COLO668 (cell line): Measurements from ENCODE around the gene NCAM1.

Experiments
- DNase-seq: peaks from one replicate; lab custom pipeline; 2025; ENCODE audit not compliant: unreplicated experiment; lab: John Stamatoyannopoulos, UW

The NCAM1 gene

DNA sequence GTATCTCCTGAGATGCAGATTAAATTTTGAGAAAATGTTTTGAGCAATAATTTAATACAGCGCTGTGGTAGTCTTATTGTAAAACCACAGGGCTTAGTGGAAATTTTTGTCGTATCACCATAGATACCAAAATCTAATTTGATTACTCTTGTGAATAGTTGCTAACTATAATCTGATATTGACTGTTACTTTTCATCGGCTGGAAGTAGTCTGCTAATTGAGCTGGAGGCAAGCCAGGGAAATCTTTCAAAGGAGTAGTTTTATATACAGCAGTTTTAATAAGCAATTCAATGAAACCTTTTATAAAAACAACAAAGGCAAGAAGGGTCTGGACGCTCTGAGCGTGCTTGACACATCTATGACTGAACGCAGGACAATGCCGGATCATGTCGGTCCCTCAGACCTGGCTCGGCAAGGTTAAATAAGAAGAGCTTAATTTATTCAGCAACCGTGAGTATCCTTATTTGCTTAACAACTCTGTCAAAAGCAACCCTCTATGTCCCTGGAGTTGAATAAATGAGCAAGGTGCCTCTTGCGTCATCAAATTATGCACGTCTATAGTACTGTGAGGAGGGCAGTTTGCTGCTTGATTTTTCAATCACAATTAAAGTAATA lies 121.2 kb downstream of the NCAM1 start:
- DNase-seq: no peak

DNA sequence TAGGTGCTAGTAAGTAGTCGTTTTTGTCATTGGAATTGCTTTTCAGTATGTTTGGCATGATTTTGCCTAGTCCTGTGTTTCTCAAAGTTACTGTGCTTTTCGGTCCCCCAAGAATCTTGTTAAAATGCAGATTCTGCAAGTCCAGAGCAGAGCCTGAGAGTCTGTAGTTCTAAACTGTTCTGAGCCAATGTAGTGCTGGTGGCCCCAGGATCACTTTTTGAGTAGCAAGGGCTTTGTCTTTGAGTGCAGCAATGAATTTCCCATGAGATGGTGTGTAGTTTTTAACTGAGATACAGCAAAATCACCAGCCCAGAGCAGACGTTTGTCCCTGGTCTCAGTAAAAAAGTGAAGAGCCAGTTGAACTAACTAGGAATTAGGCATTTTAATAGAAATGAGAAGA lies 122.4 kb downstream of the NCAM1 start:
- no peak for DNase-seq

DNA sequence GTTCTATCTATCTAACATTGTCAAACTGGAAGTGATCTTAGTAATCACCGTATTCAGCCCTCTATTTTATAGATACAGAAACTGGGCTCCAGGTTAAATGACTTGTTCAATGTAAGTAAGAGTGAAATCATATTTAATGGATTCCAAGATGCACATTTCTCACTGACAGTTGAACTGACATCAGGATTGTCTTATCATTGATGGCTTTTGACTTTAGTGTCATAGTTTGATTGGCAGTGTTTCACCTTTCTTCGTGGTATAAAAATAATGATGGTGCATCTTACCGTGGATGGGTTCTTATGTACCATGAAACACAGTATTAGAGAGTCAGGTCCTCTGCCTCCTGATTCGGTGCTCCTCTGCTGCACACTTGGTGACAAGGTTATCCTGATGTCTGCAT lies 123.1 kb downstream of the NCAM1 start:
- no peak for DNase-seq

DNA sequence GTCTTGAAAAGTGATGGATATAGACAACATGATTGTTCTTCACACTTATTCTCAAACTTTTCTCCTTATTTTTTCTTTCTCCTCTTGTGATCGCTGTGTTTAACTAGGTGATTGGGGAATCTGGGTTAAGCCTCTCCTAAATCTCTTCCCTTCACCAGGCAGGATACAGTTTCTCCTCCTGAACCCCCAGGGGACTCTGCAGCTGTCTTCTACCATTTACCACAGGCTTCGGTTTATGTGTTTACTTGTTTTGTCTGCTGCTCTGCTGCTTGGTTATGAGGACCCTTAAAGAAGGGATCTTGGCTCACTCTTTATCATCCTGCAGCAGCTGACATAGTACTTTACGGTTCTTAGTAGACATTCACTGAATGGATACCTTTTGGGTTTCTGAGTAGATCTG lies 124.2 kb downstream of the NCAM1 start:
- DNase-seq: no peak

DNA sequence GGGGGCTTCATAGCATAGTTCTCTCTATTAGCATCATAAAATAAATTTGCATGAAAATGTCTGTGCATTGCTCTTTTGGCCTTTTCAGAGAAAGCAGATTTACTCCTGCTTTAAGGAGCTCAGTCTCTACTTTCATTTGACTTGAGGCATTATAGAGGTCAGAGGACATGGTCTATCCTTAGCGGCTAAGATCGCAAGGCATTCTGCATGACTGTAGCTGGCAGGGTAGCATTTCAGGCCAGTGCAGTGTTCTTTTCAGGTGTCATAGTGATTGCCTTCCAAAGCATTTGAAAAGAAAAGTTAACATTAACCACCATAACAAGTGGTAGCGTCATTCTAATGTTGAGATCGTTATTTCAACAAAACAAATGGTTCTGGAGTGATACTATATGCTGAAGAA lies 126.5 kb downstream of the NCAM1 start:
- no peak for DNase-seq

DNA sequence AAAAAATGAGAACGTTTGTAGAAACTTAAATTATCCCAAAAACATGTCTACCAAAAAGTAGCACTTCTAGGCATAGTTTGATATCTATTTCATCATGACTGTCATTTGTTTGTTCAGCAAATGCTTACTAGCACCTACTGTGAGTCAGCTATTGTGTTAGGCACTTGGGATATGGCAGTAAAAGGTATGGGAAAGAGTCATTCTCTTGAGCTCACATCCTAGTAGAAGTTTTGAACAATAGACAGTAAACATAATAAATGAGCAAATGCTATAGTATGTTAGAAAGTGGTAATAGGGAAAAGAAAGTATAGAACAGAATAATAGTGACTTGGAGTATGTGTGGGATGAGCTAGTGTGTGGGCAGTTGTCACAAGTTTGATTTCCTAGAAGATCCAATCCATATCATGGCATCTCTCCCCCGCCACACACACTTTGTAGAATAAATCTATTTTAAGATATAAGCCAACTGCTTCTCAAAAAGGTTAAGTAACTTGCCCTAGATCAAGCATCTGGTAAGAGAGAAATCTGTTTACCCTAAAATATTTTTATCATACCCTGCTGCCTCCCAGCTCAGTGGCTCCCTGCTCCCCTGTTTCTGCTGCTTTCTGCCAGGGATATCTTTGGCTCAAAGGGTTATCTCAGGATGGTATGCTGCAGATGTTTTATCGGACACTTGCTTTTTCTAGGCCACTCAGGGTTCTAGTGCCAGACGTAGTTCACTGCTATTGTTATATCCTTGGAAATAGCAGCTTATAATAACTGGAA lies 129.7 kb downstream of the NCAM1 start:
- DNase-seq: no peak

DNA sequence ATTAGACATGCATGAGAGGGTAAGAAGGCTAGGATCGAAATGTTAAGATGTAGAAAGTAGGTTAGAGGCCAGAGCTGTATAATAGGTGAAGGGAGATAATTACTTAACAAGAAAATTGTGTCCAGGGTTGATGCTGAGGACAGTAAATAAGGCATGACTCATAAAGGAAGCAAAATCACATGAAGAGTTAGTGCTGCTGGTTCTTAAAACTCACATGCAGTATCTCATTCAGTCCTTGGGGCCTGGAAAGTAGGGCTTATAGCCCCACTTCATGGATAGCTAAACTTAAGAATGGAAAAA lies 130.2 kb downstream of the NCAM1 start:
- DNase-seq: no peak

DNA sequence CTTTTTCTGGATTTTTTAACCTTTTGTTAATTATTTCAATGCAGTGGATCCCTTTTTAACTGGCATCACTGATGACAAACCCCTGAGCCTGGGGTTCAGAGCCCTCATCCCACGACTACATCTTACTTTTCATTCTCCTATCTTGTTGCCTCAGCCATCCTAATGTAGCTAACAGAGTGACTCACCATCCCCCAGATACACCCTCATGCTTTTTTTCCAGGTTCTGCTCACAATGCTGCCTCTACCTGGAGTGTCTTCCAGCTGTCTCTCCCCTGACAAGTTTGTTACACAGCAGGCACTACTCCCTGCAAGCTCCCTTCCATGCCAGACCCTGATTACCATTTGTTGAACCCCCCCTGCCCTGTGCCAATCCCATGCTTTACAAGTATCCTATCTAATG lies 135.4 kb downstream of the NCAM1 start:
- no peak for DNase-seq

DNA sequence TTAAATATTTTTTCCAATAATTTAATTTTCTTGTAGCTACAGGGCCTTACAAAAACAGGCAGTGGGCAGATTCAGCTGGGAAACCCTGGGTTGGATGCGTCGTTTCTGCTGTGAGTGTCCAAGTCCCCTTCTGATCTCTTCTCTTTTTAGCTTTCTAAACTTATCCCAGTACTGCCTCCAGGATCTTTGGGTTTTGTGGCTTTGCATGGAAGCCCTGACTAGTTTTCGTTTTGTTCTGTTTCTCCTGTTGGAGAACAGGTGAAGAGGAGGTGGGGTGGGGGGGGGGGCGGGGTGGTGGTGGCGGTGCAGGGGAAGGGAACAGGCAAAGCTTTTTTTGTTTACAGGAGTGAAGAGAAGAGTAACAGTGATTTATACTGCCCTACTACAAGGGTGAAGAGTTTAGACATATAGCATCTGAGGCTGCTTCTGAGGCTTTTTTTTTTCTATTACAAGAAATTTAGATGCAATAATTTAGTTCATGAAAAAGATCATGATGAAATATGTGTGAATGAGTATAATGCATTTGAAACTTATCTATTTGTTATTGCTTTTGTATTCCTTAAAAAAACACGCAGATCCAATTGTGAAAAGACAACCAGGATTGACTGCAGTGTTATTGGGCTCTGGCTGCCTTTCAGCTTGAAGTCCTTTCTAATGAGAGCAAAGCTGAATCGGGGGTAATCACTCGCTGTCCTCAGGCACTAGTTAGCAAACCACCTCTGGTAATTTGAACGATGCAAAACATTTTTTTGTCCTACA lies 142.9 kb downstream of the NCAM1 start:
- DNase-seq: no peak

DNA sequence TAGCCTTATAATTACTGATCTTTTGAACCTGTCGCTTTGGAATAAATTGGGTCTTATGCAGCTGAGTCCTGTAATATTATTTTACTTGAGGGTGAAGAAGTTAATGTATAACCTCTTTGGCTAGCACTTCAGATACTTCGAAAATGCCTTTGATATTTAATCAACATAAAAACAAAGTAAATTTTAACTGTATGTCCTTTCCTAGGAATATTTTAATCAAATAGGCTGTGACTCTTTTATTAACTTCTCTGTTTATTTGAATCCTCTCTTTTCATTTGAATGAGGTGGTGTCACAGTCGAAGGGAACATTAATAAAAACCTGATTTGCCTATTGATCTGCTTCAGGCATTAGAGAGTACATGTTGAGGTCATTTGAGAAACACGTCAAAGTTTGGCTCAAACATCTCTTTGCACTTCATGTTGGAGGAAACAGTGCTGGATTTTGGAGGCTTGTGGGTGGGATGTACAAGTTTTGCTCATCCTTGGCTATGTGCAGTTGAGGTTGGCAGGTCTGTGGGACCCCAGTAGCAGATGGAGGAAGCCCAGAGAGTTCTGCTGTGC lies 143.6 kb downstream of the NCAM1 start:
- DNase-seq: no peak

DNA sequence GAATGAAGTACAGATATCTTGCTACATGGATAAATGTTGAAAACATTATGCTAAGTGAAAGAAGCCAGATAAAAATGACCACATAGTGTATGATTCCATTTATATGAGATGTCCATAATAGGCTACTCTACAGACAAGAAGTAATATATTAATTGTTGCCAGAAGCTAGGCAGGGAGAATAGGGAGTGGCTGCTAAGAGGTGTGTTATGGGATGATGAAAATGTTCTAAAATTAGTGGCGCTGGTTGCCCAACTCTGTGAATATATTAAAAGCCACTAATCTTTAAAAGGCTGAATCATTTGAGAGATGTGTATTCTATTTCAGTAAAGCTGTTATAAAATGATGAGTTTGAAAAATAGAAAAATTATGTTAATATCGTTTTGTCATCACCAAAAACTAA lies 144.4 kb downstream of the NCAM1 start:
- DNase-seq: no peak

DNA sequence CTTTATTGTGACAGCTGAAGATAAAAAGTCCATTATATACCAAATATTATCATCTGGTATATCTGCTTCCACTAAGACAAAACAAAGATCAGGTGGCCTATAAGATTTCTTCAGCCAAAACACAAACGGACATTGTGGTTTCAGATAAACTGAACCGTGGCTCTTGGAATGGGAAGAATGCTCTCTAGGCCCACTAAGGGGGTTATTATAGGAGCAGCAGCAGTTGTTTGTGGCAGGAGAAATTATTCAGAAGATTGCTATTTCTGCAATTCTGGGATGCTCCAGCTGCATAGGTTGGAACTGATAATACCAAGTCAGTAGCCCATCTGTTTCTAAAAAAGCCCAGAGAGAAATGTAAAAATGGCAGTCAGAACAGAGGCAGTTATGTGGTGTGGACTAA lies 145.3 kb downstream of the NCAM1 start:
- DNase-seq: no peak

DNA sequence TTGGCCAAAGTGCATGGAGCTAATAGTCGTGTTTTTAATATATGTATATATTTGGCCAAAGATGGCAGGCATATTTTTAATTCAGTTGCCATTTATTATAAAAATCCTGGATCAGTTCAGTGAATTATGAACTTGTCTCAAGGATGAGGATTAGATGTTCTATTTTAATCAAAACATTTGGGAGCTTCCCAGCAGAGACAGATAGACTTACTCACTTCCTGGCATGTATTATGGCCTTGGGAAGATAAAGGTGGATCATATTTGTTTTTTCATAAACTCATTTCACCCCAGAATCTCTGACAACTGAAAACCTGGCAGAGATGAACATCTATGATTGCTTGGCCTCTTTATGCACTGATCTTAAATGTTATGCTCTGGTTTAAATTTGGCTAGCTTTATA lies 148.8 kb downstream of the NCAM1 start:
- no peak for DNase-seq

DNA sequence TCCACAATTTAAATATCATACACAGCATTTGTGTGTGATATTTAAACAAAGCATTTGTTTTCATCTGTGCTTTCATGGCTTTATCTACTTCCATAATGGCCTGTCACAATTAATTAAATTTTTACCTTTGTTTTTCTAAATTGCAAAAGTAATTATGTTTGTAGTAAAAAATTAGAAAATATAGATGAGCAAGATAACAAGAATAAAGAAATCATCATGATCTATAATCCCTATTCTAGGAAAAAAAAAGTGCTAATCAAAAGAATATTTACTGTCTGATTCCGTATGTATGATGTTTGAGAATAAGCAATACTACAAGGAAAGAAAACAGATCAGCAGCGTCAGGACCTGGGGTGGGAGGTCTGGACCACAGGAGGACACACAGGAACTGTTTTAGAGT lies 149.9 kb downstream of the NCAM1 start:
- DNase-seq: no peak

DNA sequence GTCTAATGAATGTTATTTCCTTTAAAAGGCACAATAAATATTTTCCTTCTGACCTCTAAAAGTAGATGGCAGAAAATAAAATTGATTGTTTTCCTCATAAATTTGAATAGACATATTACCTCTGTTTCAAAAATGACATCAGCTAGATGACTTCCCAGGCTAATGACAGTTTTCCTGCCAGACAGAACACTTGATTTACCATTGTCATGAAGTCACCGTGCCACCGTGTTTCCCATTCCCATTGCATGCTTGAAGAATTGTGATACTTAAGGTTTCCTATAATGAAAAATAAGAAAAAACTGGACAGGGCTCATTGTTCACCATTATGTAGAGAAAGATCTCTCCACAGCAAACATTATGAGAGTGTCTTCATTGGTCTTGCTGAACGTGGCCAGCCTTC lies 151.1 kb downstream of the NCAM1 start:
- DNase-seq: no peak

DNA sequence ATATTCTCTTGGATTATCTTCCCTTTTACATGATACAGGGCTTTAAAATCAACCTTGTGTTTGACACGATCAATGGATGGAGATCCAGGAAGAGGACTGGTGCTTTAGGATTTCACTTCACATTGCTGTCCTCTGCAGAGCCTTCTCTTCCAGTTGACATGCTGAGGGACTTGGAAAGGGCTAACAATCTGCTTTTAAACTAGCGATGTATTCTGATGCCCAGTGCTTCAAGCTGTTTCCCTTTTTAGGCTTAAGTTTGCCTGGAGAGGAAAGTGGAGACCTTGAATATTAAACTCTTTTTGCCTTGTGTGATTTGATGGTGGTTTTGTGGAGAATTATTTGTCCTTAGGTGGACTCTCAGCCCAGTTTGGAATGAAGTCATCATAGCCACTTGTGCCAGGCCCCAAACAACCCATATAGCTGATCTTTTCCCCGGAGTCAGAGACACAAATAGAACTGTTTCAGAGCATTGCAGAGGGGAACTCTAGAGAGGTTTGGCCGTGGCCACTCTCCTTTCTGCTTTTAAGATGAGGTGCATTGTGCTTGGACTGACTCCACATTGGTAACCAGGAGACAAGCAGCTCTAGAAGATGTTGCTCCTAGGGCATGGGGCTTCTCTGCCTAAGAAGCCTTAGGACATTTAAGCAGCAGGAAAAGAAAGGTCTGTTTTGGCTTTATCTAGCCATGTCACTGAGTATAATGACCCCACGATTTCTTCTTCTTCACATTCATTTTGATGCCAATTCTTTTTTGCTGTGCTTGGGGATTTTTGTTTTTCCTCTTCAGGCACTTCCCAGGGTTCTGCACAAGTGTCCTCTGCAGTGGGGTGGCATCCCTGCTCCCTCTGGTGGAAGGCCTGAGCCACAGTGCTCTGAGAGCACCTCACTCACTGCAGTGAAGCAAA lies 152.8 kb downstream of the NCAM1 start:
- DNase-seq: peak; percentile 51

DNA sequence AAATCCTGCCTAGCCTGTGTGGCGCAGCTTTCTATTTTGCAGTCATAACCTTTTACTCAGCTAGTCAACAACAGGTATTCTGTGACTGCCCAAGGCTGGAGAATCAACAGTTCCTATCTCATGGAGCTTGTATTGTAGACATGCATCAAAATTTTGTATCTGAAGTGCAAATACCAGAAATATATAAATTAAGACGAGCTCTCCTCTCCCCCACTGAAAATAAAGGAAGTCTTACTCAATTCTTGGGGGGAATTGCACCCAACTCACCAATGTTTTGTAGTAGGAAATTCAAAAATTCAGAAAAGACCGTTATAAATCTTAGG lies 153.4 kb downstream of the NCAM1 start:
- no peak for DNase-seq

DNA sequence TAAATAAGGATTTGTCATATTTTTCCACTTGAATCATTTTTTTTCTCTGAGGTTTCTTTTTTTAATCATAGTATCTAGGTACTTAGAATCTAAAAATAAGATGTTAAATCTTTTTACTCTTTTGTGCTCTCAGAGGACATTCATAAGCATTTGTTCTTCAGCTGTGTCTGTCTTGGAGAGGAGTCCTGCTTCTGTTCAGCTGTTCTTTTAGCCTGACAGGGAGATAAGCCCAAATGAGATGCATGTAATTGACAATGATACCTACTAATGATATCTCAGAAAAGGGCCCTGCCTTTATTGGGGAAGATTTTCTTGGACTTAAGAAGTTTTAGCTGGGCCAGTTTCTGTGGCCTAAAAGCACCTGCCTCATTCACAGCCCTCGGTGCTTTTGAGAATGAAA lies 156.9 kb downstream of the NCAM1 start:
- DNase-seq: no peak

DNA sequence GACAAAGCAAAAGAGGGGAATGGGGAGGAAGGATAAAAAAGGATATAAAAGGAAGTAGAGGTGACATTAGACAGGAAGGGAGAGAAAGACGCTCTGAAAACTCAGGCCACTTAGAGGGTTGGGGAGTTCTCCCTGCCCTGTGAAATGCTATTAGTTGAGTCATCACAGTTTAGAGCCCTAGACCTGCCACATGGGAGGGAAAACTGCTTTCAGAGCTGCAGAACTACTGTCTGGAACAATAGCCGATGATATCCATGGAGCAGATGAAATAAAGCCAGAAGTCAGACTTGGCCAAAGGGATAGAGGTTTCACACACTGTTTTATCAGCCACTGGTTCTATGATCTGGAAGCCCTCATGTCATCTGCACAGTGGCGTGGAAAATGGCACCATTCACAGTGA lies 157.9 kb downstream of the NCAM1 start:
- no peak for DNase-seq

DNA sequence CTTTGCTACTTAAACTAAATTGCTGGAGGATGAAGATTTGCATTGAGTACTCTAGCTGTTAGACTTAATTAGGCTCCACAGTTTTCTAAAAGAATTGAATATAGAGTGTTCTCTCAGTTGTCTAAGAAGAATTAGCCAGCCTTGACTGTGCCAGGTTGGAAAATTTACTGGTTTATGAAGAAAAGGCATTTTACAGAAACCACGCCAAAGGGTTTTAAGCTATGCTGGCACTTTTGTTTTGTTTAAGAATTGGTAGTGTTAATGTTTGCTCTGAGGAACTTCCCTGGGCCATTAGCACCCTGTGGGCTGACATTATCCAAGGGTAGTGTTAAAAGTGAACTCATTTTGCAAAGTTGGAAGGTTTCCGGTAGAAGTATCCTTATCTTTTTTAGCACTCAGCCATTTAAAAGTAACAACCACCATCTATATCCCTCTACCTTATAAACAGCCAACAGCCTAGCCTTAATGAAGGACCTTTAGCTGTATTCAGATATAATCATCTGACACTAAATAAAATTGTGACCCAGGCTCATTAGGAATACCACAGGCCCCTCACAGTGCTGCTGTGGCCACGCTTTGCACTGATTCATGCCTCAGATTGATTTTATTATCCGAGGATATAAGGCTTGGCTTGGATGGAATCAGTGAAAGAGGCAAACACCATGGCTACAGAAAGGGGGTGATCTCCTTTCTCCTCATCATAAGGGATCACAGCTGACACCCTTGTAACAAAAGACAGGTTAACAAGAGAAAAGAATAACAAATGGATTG lies 158.9 kb downstream of the NCAM1 start:
- no peak for DNase-seq

DNA sequence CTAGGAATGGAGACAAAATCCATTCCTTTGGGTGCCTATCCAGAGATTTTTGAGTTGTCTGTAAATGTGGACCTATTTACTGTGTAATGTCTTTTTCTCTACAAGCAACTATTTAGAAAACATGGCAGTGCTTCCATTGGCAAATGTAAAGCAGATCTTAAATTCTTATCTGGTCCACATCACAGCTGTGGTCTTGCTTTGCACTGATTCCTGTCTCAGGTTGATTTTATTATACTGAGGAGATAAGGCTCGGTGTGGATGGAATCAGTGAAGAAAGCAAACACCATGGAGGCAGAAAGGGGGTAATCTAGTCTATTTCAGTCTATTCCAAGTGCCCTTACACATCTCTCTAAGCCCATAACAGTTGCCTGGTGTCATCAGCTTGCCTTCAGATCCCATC lies 160.5 kb downstream of the NCAM1 start:
- DNase-seq: no peak
